Measurements from ENCODE around the gene ZP1. TPM values are rescaled to one million over a fixed set of nuclear protein-coding genes. Genes with fewer than 3 reads are reported as not detected.

Gene ZP1
- total and polyA plus RNA-seq, 2 of the 8 experiments (the other 6 are each of a cell fraction or from before 2014, with no cell fraction given): not detected

GRCh38 chr11:60917267-60917666 is 49.9 kb downstream of the ZP1 start:
- Histone ChIP-seq H2BK12ac (ENCODE audit: low read depth, low read length) (peak overlapping the region; percentile 13; the same call in 1 of the 2 replicates), H3K23ac (ENCODE audit: insufficient read length) (no peak overlapping the region), H3K4me3 (ENCODE audit: extremely low read depth in 1 of 4, insufficient read depth in 2 of 4, low read depth in 3 of 4, low read length in 4 of 4) (no peak overlapping the region), H3K56ac (replicated peaks; ENCODE audit: insufficient read length, low read depth, low read length) (no peak overlapping the region), H4K5ac (ENCODE audit: insufficient read length, low read depth, low read length) (no peak overlapping the region), H2BK20ac (ENCODE audit: low read length) (no peak overlapping the region), H3K36me3 (ENCODE audit: control insufficient read depth in 2 of 4, insufficient read depth in 4 of 4, low read length in 3 of 4) (peaks cover 3 to 14% (median 9%) of the 10 kb centered on the region in 4 experiments; a peak in 5 of 8 replicates), H4K20me1 (replicated peaks in 1 of 2; ENCODE audit: control insufficient read depth in 1 of 2, insufficient read depth in 2 of 2, low read length in 2 of 2) (peaks cover 0 to 13% of the 10 kb centered on the region in 2 experiments), H3K18ac (ENCODE audit: extremely low read depth, low read length) (no peak overlapping the region), H3K79me1 (ENCODE audit: low read depth, low read length) (no peaks in the 10 kb centered on the region; the same call in 1 of the 2 replicates), H3K23me2 (ENCODE audit: low read depth, low read length) (peaks cover 8% of the 10 kb centered on the region), H3K4me2 (ENCODE audit: insufficient read depth in 1 of 2, low read depth in 2 of 2, low read length in 2 of 2) (no peak overlapping the region), H3K27me3 (replicated peaks in 1 of 4; ENCODE audit: control insufficient read depth in 3 of 4, extremely low read depth in 1 of 4, insufficient read depth in 3 of 4, low read length in 3 of 4) (no peaks in the 10 kb centered on the region; a peak in 1 of 7 replicates), H3K79me2 (ENCODE audit: control insufficient read depth in 1 of 2, insufficient read depth in 2 of 2, low read length in 2 of 2) (peaks cover 5 to 24% of the 10 kb centered on the region in 2 experiments), H3K14ac (ENCODE audit: insufficient read length) (no peak overlapping the region), H2BK120ac (replicated peaks; ENCODE audit: low read depth, low read length) (no peak overlapping the region), H3K4ac (replicated peaks; ENCODE audit: insufficient read length, low read depth, low read length) (no peak overlapping the region), H3K9me3 (ENCODE audit: insufficient read depth in 2 of 2, low read depth in 1 of 2, low read length in 1 of 2) (no peaks in the 10 kb centered on the region), H2BK5ac (ENCODE audit: low read depth, low read length) (no peak overlapping the region), H3K9ac (replicated peaks in 1 of 4; ENCODE audit: extremely low read depth in 1 of 4, low read depth in 3 of 4, low read length in 3 of 4) (no peak overlapping the region), H2AFZ (ENCODE audit: low read length) (no peak overlapping the region), H3K27ac (ENCODE audit: low read depth, low read length) (no peak overlapping the region), H3K4me1 (replicated peaks in 1 of 4; ENCODE audit: control insufficient read depth in 3 of 4, insufficient read depth in 4 of 4, low read length in 3 of 4) (peaks cover 10 to 27% (median 18%) of the 10 kb centered on the region in 4 experiments), H4K91ac (replicated peaks; ENCODE audit: insufficient read length, low read length) (no peak overlapping the region), H2BK15ac (ENCODE audit: low read length) (no peak overlapping the region), H2AK5ac (ENCODE audit: low read depth, low read length) (no peak overlapping the region), H4K8ac (ENCODE audit: extremely low read depth, insufficient read depth, low read length) (no peak overlapping the region)
- 100% methylated on average over 1 of the region's 1 CpG; no CpG with 5 or more reads in 1 of the 2 experiments for whole genome bisulfite sequencing, 2 experiments (ENCODE audit: extremely low coverage in 1 of 2, insufficient coverage in 1 of 2, insufficient read length in 1 of 2, insufficient replicate concordance in 2 of 2, low coverage in 1 of 2, low lambda C conversion rate in 2 of 2, missing lambda C conversion rate in 1 of 2)
- DNase-seq (ENCODE audit: low read depth in 1 of 2, low spot score in 2 of 2) (no peak), FAIRE-seq (no peak)
- CTCF ChIA-PET (ENCODE audit: partially characterized antibody): interaction anchor here (1.2 kb wide), 2 partner anchors 12 to 28 kb away, joined by 3 to 4 read pairs; no protein-coding TSS in a partner anchor
- POLR2A ChIA-PET (ENCODE audit: partially characterized antibody): interaction anchor here (4.2 kb wide), 1 partner anchor 12 kb away, joined by 28 read pairs; the partner anchor contains the start of gene PRPF19
- TF ChIP-seq RFX5 (IDR thresholded peaks at IDR 0.05; ENCODE audit: borderline replicate concordance, low read depth, low read length) (no peak), SP1 (IDR thresholded peaks at IDR 0.05; ENCODE audit: low read depth, low read length) (no peak), RAD21 (IDR thresholded peaks at IDR 0.05 in 1 of 2, conservative IDR thresholded peaks at IDR 0.05 in 1 of 2; ENCODE audit: low read depth in 2 of 2, low read length in 2 of 2) (no peak), KDM1A (IDR thresholded peaks at IDR 0.05; ENCODE audit: borderline replicate concordance, low read length) (no peak), CHD2 (IDR thresholded peaks at IDR 0.05; ENCODE audit: low read length) (no peak), POU5F1 (IDR thresholded peaks at IDR 0.05; ENCODE audit: low read depth, low read length) (no peak), MAX (IDR thresholded peaks at IDR 0.05) (no peak), SP2 (IDR thresholded peaks at IDR 0.05; ENCODE audit: low read length) (no peak), JUND (IDR thresholded peaks at IDR 0.05; ENCODE audit: low read length) (no peak), NRF1 (IDR thresholded peaks at IDR 0.05; ENCODE audit: low read depth, low read length) (no peak), ASH2L (IDR thresholded peaks at IDR 0.05; ENCODE audit: low read length) (no peak), JUN (IDR thresholded peaks at IDR 0.05; ENCODE audit: low read depth, low read length) (no peak)
